HG03280 (cell line): ENCODE data around the gene MTHFD2.
"Not testable (repeated sequence)": the region's sequence is repeated elsewhere in the genome, so short reads cannot be mapped to it uniquely, and the experiment has no call there.

Experiments
- ATAC-seq: cut with Tn5 transposase; IDR thresholded peaks from one replicate; pipeline ENCODE4 v1.9.1; 2021; ENCODE audit warnings: mild to moderate bottlenecking, moderate library complexity; ENCODE audit not compliant: unreplicated experiment

MTHFD2 gene

GRCh38 chr2:74226648-74227213, 28.3 kb downstream of the MTHFD2 start:
- ATAC-seq, result no peak

- ATAC-seq, result no peak
These were observed 29.2 kb downstream of the MTHFD2 start for GRCh38 chr2:74227646-74228045.

- no peak for ATAC-seq
These were observed 30.4 kb downstream of the MTHFD2 start for GRCh38 chr2:74228772-74229171.

- not testable (repeated sequence) for ATAC-seq
These were observed 31.4 kb downstream of the MTHFD2 start for GRCh38 chr2:74229865-74230264.

- ATAC-seq, result no peak
These were observed 34.0 kb downstream of the MTHFD2 start for GRCh38 chr2:74232426-74232825.

GRCh38 chr2:74233648-74234047, 35.2 kb downstream of the MTHFD2 start:
- ATAC-seq, result no peak

GRCh38 chr2:74235041-74235440, 36.6 kb downstream of the MTHFD2 start:
- ATAC-seq, result no peak

- ATAC-seq, result no peak
These were observed 40.5 kb downstream of the MTHFD2 start for GRCh38 chr2:74238879-74239278.

GRCh38 chr2:74239346-74239745, 40.9 kb downstream of the MTHFD2 start:
- no peak for ATAC-seq

- no peak for ATAC-seq
These were observed 44.1 kb downstream of the MTHFD2 start for GRCh38 chr2:74242354-74243071.

- no peak for ATAC-seq
These were observed 45.9 kb downstream of the MTHFD2 start for GRCh38 chr2:74244286-74244685.

GRCh38 chr2:74246496-74247195, 48.2 kb downstream of the MTHFD2 start:
- ATAC-seq, result no peak

- no peak for ATAC-seq
These were observed 51.1 kb downstream of the MTHFD2 start for GRCh38 chr2:74249406-74250122.

GRCh38 chr2:74250189-74250631, 51.8 kb downstream of the MTHFD2 start:
- no peak for ATAC-seq

- no peak for ATAC-seq
These were observed 53.6 kb downstream of the MTHFD2 start for GRCh38 chr2:74252036-74252435.

- no peak for ATAC-seq
These were observed 54.4 kb downstream of the MTHFD2 start for GRCh38 chr2:74252862-74253261.

GRCh38 chr2:74253306-74253970, 55.0 kb downstream of the MTHFD2 start:
- ATAC-seq, result no peak

GRCh38 chr2:74253971-74254310, 55.5 kb downstream of the MTHFD2 start:
- ATAC-seq, result no peak

- no peak for ATAC-seq
These were observed 57.3 kb downstream of the MTHFD2 start for GRCh38 chr2:74255660-74256213.

- no peak for ATAC-seq
These were observed 60.8 kb downstream of the MTHFD2 start for GRCh38 chr2:74259191-74259590.

- no peak for ATAC-seq
These were observed 61.3 kb downstream of the MTHFD2 start for GRCh38 chr2:74259733-74260132.
